Dedifferentiated amniotic fluid mesenchymal stem cell (primary cell): Measurements from ENCODE around the gene CD101.
"Not testable (repeated sequence)": the region's sequence is repeated elsewhere in the genome, so short reads cannot be mapped to it uniquely, and the experiment has no call there.

Experiments used
- DNase-seq: peaks from one replicate; pipeline ENCODE4 v3.0.0-alpha.2; 2016; ENCODE audit errors: extremely low spot score

The CD101 gene

GRCh38 chr1:117001254-117001927 lies at the start of gene CD101:
CD101 (plus strand) TSS chr1:117001760; CDS start chr1:117001818, 58 bp downstream.
- no peak for DNase-seq

GRCh38 chr1:116952738-116953275 lies 48.8 kb upstream of the CD101 start:
- no peak for DNase-seq

- DNase-seq, result no peak
Measured at GRCh38 chr1:116954440-116954839, 47.1 kb upstream of the CD101 start.

GRCh38 chr1:116956378-116956777 lies 45.2 kb upstream of the CD101 start:
- no peak for DNase-seq

- no peak for DNase-seq
Measured at GRCh38 chr1:116957646-116958045, 43.9 kb upstream of the CD101 start.

- no peak for DNase-seq
Measured at GRCh38 chr1:116958110-116958509, 43.5 kb upstream of the CD101 start.

- DNase-seq, result no peak
Measured at GRCh38 chr1:116958977-116959376, 42.6 kb upstream of the CD101 start.

GRCh38 chr1:116961606-116962005 lies 40.0 kb upstream of the CD101 start:
- DNase-seq, result no peak

- no peak for DNase-seq
Measured at GRCh38 chr1:116962987-116963639, 38.4 kb upstream of the CD101 start.

- no peak for DNase-seq
Measured at GRCh38 chr1:116966791-116967190, 34.8 kb upstream of the CD101 start.

- no peak for DNase-seq
Measured at GRCh38 chr1:116968724-116969123, 32.8 kb upstream of the CD101 start.

GRCh38 chr1:116971258-116971860 lies 30.2 kb upstream of the CD101 start:
- DNase-seq, result no peak

- DNase-seq, result no peak
Measured at GRCh38 chr1:116971965-116972673, 29.4 kb upstream of the CD101 start.

- peak; percentile 31 for DNase-seq
Measured at GRCh38 chr1:116972674-116973030, 28.9 kb upstream of the CD101 start.

GRCh38 chr1:116980309-116980708 lies 21.3 kb upstream of the CD101 start:
- DNase-seq, result not testable (repeated sequence)

GRCh38 chr1:116981521-116982037 lies 20.0 kb upstream of the CD101 start:
- DNase-seq, result no peak

GRCh38 chr1:116982319-116983004 lies 19.1 kb upstream of the CD101 start:
- DNase-seq, result no peak

- DNase-seq, result no peak
Measured at GRCh38 chr1:116983112-116983511, 18.4 kb upstream of the CD101 start.

- no peak for DNase-seq
Measured at GRCh38 chr1:116983678-116984077, 17.9 kb upstream of the CD101 start.

- DNase-seq, result no peak
Measured at GRCh38 chr1:116984406-116985160, 17.0 kb upstream of the CD101 start.
